ENCODE measurements around the gene DUT.

DNA sequence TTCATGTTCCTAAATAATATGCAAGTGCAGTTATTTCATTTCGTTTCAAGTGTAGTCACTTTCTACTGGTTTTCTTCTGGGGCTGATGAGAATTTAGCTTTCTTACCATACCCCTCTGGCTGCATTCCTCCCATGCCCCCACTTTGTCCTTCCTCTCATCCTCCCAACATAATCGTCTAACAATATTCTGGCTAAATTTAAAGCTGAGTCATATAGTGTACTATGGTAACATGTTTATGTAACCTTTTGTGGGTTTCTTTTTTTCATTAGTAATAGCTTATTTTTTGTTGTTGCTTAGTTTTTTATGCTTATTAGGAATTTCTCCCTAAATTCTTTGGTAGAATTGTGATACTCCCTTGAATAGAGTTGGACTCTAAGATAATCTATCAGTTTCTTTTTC lies 30.5 kb downstream of the DUT start:
- TF ChIP-seq, protein P1, sequence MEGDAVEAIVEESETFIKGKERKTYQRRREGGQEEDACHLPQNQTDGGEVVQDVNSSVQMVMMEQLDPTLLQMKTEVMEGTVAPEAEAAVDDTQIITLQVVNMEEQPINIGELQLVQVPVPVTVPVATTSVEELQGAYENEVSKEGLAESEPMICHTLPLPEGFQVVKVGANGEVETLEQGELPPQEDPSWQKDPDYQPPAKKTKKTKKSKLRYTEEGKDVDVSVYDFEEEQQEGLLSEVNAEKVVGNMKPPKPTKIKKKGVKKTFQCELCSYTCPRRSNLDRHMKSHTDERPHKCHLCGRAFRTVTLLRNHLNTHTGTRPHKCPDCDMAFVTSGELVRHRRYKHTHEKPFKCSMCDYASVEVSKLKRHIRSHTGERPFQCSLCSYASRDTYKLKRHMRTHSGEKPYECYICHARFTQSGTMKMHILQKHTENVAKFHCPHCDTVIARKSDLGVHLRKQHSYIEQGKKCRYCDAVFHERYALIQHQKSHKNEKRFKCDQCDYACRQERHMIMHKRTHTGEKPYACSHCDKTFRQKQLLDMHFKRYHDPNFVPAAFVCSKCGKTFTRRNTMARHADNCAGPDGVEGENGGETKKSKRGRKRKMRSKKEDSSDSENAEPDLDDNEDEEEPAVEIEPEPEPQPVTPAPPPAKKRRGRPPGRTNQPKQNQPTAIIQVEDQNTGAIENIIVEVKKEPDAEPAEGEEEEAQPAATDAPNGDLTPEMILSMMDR (conservative IDR thresholded peaks at IDR 0.05; ENCODE audit: low read depth, low read length): no peak
- no peak for TF ChIP-seq EZH2phosphoT487 (IDR thresholded peaks at IDR 0.05; ENCODE audit: borderline replicate concordance, low read length)
- no peak for TF ChIP-seq EZH2 (IDR thresholded peaks at IDR 0.05; ENCODE audit: low read length, unreplicated experiment)
